Measurements from ENCODE around the gene DNAJC18. TPM values are rescaled to one million over a fixed set of nuclear protein-coding genes. Genes with fewer than 3 reads are reported as not detected.

The DNAJC18 gene
- total and polyA plus RNA-seq, 2 of the 4 experiments (the other 2 are of a cell fraction): 8.5 to 11.1 TPM

DNA sequence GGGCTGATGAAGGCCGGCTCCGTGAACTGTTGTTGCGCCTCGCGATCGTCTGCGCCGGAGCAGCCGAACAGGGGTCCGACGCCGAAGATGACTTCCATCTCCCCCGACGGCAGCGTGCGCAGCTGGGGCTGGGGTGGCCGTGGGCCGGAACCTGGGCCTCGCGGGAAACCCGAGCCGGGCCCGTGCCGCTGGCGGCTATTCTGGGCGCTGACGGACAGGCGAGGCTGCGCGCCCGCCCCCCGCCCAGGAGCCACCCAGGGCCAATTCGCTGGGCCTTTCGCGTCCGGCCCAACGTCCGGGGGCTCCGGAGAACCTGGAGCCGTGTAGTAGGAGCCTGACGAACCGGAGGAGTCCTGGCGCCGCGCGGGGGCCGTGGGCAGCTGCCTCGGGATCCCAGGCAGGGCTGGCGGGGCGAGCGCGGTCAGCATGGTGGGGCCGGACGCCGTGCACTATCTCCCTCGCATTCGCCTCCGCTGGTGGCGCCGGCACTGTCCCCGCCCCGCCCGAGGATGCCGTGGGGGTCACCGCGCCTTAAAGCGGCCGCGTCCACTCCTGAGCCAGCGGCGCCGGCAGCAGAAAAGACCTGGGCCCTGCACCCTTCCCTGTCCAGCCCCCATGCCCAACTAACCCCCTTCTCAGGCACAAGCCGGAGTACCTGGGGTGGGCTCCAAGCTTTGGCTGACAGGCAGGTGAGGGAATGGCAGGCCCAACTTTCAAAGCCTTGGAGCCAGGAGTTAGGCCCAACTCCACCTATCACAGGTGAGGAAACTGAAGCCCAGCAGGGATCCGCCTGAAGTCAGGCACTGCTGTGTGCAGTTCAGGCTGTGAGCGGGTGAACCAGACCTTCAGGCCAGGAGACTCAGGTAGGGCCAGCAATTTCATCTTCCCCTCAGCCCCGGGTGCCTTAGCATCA, 44.4 kb downstream of the DNAJC18 start, which contains the start of gene PROB1:
PROB1 (minus strand) TSS at position 451 of the 913 bp plus-strand sequence; CDS start at position 428, 23 bp downstream.
- no peak within 1 kb of the TSS for H3K14ac ChIP-seq (replicated peaks; ENCODE audit: low read depth, low read length)
- H2AK9ac ChIP-seq (replicated peaks; ENCODE audit: low read depth, low read length, poor library complexity): peak within 1 kb of the TSS; percentile 65
- no peak within 1 kb of the TSS for H2BK120ac ChIP-seq (ENCODE audit: low read depth, low read length)
- no peak within 1 kb of the TSS for H3K18ac ChIP-seq (ENCODE audit: low read depth, low read length)
- H4K5ac ChIP-seq (ENCODE audit: low read depth, low read length): no peak within 1 kb of the TSS
- peak within 1 kb of the TSS; percentile 83 for H2AFZ ChIP-seq (replicated peaks; ENCODE audit: low read length, poor library complexity)
- no peak within 1 kb of the TSS for H3K4me2 ChIP-seq (ENCODE audit: low read depth, low read length)
- TF ChIP-seq RAD21 (IDR thresholded peaks at IDR 0.05; ENCODE audit: low read length) (no peak), CEBPB (IDR thresholded peaks at IDR 0.05; ENCODE audit: low read depth, low read length) (no peak), CHD1 (IDR thresholded peaks at IDR 0.05; ENCODE audit: low read depth, low read length) (no peak), SMC3 (IDR thresholded peaks at IDR 0.05; ENCODE audit: low read depth, low read length) (no peak), MXI1 (IDR thresholded peaks at IDR 0.05; ENCODE audit: borderline replicate concordance, low read depth, low read length) (no peak)
- DNase-seq: no peak
- BruUV-seq (replicated peaks): no TSS peak
- ChIA-PET CTCF (no interaction called here), POLR2A (ENCODE audit: unreplicated experiment) (no interaction called here)
- no peaks in the 10 kb centered on the region for H3K79me1 ChIP-seq (ENCODE audit: low read depth in 1 of 2, low read length in 2 of 2)
- no peak within 1 kb of the TSS; a peak in 1 of 4 replicates for H4K8ac ChIP-seq (ENCODE audit: low read depth in 2 of 2, low read length in 2 of 2)
- in situ Hi-C loops (cut with MboI; ENCODE audit: low sequenced_read_pairs): no loop called here
- no peak within 1 kb of the TSS for H4K91ac ChIP-seq (ENCODE audit: insufficient read depth, low read depth, low read length)
- peaks cover 3% of the 10 kb centered on the region; the same call in 1 of the 2 replicates for H3K4me1 ChIP-seq (ENCODE audit: control insufficient read depth, insufficient read depth, low read length)
- H3K36me3 ChIP-seq (ENCODE audit: control insufficient read depth, insufficient read depth, low read length): no peaks in the 10 kb centered on the region
- peak within 1 kb of the TSS; percentile 24 for H3K4me3 ChIP-seq (ENCODE audit: insufficient read depth, low read depth, low read length)
- H3K9me3 ChIP-seq (ENCODE audit: control insufficient read depth, insufficient read depth, low read length): peaks cover 16% of the 10 kb centered on the region; the same call in 1 of the 2 replicates
- H2BK15ac ChIP-seq (ENCODE audit: low read depth, low read length): no peak within 1 kb of the TSS
- no peaks in the 10 kb centered on the region for H4K20me1 ChIP-seq (ENCODE audit: insufficient read depth, low read length)
- H2AK5ac ChIP-seq (ENCODE audit: low read depth, low read length): no peak within 1 kb of the TSS
- no peak within 1 kb of the TSS for H3K23ac ChIP-seq (ENCODE audit: low read depth, low read length)
- intact Hi-C loops (cut with micrococcal nuclease): no loop called here
- H2BK5ac ChIP-seq (ENCODE audit: low read depth, low read length, poor library complexity, severe bottlenecking): no peak within 1 kb of the TSS
- H2BK20ac ChIP-seq (ENCODE audit: low read depth, low read length): no peak within 1 kb of the TSS
- no peak within 1 kb of the TSS for H3K4ac ChIP-seq (ENCODE audit: low read depth, low read length)
- no peak within 1 kb of the TSS for H3K27ac ChIP-seq (ENCODE audit: insufficient read depth, low read length)
- no peak within 1 kb of the TSS for H3K56ac ChIP-seq (ENCODE audit: extremely low read depth, insufficient read depth, low read length)
- peak; percentile 15; the same call in 1 of the 2 replicates for ATAC-seq (ENCODE audit: low read depth)
- H3K9ac ChIP-seq (ENCODE audit: low read depth, low read length): no peak within 1 kb of the TSS
- no peaks in the 10 kb centered on the region for H3K9me1 ChIP-seq (ENCODE audit: insufficient read depth, low read length)
- dilution Hi-C loops (cut with HindIII; ENCODE audit: low sequenced_read_pairs, unreplicated experiment): no loop called here
- 20% methylated on average over 54 of the region's 76 CpGs; no CpG with 5 or more reads in 1 of the 2 experiments for WGBS, 2 experiments (ENCODE audit: extremely low coverage in 2 of 2, insufficient read length in 1 of 2)
- H3K27me3 ChIP-seq (ENCODE audit: control insufficient read depth, insufficient read depth, low read length): peaks cover 28% of the 10 kb centered on the region
